Testis (tissue), 2 donors: ENCODE results near the gene ATP7B.

Source experiments
- CTCF ChIP-seq, 3 experiments: fragments of 450-650 bp in 2 of 3; fragments of 200-600 bp in 1 of 3; sonication (generic) in 1 of 3; IDR thresholded peaks; one replicate each; pipeline ENCODE4 v1.5.1; 2016 to 2019; ENCODE audit warnings: antibody characterized with exemption in 3 of 3, mild to moderate bottlenecking in 2 of 3, moderate library complexity in 1 of 3
- POLR2A ChIP-seq: fragments of 450-650 bp; IDR thresholded peaks from one replicate; pipeline ENCODE4 v1.6.1; 2017; ENCODE audit warnings: antibody characterized with exemption, mild to moderate bottlenecking, moderate library complexity

- TF ChIP-seq CTCF (IDR thresholded peaks at IDR 0.05) = no peak
- TF ChIP-seq POLR2A = no peak
Measured at GRCh38 chr13:51937320-51938290, 73.6 kb downstream of the ATP7B start.
